Breast epithelium (tissue), 3 donors: Measurements from ENCODE around the gene DAPK3.

Experiments used
- CTCF ChIP-seq, 3 donors: fragments of 450-650 bp; IDR thresholded peaks; one replicate each; pipeline ENCODE4 v1.5.1; 2016 to 2017; ENCODE audit warnings: antibody characterized with exemption in 3 of 3, mild to moderate bottlenecking in 3 of 3, moderate library complexity in 3 of 3
- POLR2A ChIP-seq: fragments of 450-650 bp; IDR thresholded peaks from one replicate; pipeline ENCODE4 v1.6.1; 2016; ENCODE audit warnings: antibody characterized with exemption, mild to moderate bottlenecking, moderate library complexity
- POLR2AphosphoS5 ChIP-seq, 3 donors: sonication (generic); formaldehyde crosslinking; IDR thresholded peaks; one replicate each; pipeline ENCODE4 v1.6.1; 2017; ENCODE audit warnings: antibody characterized with exemption in 3 of 3

- no peak for TF ChIP-seq CTCF (IDR thresholded peaks at IDR 0.05)
- no peak for TF ChIP-seq POLR2AphosphoS5 (IDR thresholded peaks at IDR 0.05)
- no peak for TF ChIP-seq POLR2A
Observed at GRCh38 chr19:3961007-3961406, 9.9 kb downstream of the DAPK3 start.
